H9 (cell line): Measurements from ENCODE around the gene RXFP1. TPM values are rescaled to one million over a fixed set of nuclear protein-coding genes. Genes with fewer than 3 reads are reported as not detected.

Experiments
- DNase-seq: peaks from one replicate; pipeline ENCODE4 v3.0.0-alpha.2; 2017
- H2AFZ ChIP-seq: one replicate; pipeline ENCODE4 v1.6.1; 2013; ENCODE audit warnings: mild to moderate bottlenecking, low read length, control low read depth, moderate library complexity
- H2AK5ac ChIP-seq: 2 replicates; pipeline ENCODE4 v1.6.1; 2013; ENCODE audit warnings: low read length, control low read depth, mixed read lengths; ENCODE audit not compliant: insufficient read length
- H2BK120ac ChIP-seq: one replicate; pipeline ENCODE4 v1.6.1; 2013; ENCODE audit warnings: low read depth, mild to moderate bottlenecking, low read length, control low read depth, inconsistent platforms; ENCODE audit not compliant: poor library complexity, severe bottlenecking
- H2BK12ac ChIP-seq: 2 replicates; pipeline ENCODE4 v1.6.1; 2013; ENCODE audit warnings: low read length, control low read depth, mixed read lengths, low read depth; ENCODE audit not compliant: insufficient read length
- H2BK15ac ChIP-seq: 2 replicates; pipeline ENCODE4 v1.6.1; 2013; ENCODE audit warnings: low read depth, low read length, control low read depth
- H2BK20ac ChIP-seq: one replicate; pipeline ENCODE4 v1.6.1; 2013; ENCODE audit warnings: low read depth, mild to moderate bottlenecking, low read length, control low read depth, inconsistent platforms; ENCODE audit not compliant: poor library complexity, severe bottlenecking
- H2BK5ac ChIP-seq: 2 replicates; pipeline ENCODE4 v1.6.1; 2013; ENCODE audit warnings: low read length, control low read depth, mixed read lengths; ENCODE audit not compliant: insufficient read length
- H3K14ac ChIP-seq: 2 replicates; pipeline ENCODE4 v1.6.1; 2013; ENCODE audit warnings: low read length, control low read depth; ENCODE audit not compliant: insufficient read depth
- H3K18ac ChIP-seq: 2 replicates; pipeline ENCODE4 v1.6.1; 2013; ENCODE audit warnings: low read depth, mild to moderate bottlenecking, mixed read lengths, low read length, control low read depth; ENCODE audit not compliant: insufficient read length
- H3K23ac ChIP-seq: 2 replicates; pipeline ENCODE4 v1.6.1; 2013; ENCODE audit warnings: low read length, control low read depth, mixed read lengths, low read depth; ENCODE audit not compliant: insufficient read length
- H3K23me2 ChIP-seq: 2 replicates; pipeline ENCODE4 v1.6.1; 2013; ENCODE audit warnings: low read depth, mild to moderate bottlenecking, mixed read lengths, low read length, control low read depth; ENCODE audit not compliant: insufficient read length, poor library complexity, severe bottlenecking
- H3K27ac ChIP-seq: 2 replicates; pipeline ENCODE4 v1.5.1; 2013; ENCODE audit warnings: low read length, control low read depth, mixed read lengths, low read depth; ENCODE audit not compliant: insufficient read length
- H3K27me3 ChIP-seq: 2 replicates; pipeline ENCODE4 v1.6.1; 2013; ENCODE audit warnings: low read length, control low read depth, inconsistent platforms; ENCODE audit not compliant: insufficient read depth
- H3K4ac ChIP-seq: 2 replicates; pipeline ENCODE4 v1.6.1; 2013; ENCODE audit warnings: low read depth, mild to moderate bottlenecking, control low read depth, inconsistent platforms, low read length, moderate library complexity
- H3K4me1 ChIP-seq: 2 replicates; pipeline ENCODE4 v1.6.1; 2013; ENCODE audit warnings: low read length, control low read depth, inconsistent platforms; ENCODE audit not compliant: insufficient read depth
- H3K4me2 ChIP-seq: 2 replicates; pipeline ENCODE4 v1.6.1; 2013; ENCODE audit warnings: low read length, control low read depth, mixed read lengths; ENCODE audit not compliant: insufficient read length, insufficient read depth
- H3K56ac ChIP-seq: 2 replicates; pipeline ENCODE4 v1.6.1; 2013; ENCODE audit warnings: low read depth, mild to moderate bottlenecking, mixed read lengths, low read length, control low read depth; ENCODE audit not compliant: insufficient read length
- H3K79me1 ChIP-seq: 2 replicates; pipeline ENCODE4 v1.6.1; 2013; ENCODE audit warnings: low read depth, mild to moderate bottlenecking, moderate library complexity, low read length, control low read depth, inconsistent platforms; ENCODE audit not compliant: insufficient read depth, poor library complexity, severe bottlenecking
- H3K79me2 ChIP-seq: 2 replicates; pipeline ENCODE4 v1.6.1; 2013; ENCODE audit warnings: low read length, control low read depth, inconsistent platforms; ENCODE audit not compliant: insufficient read depth
- H3K9ac ChIP-seq: 2 replicates; pipeline ENCODE4 v1.6.1; 2013; ENCODE audit warnings: low read length, control low read depth, mixed read lengths; ENCODE audit not compliant: insufficient read length; ENCODE audit errors: extremely low read depth
- H3K9me3 ChIP-seq: one replicate; pipeline ENCODE4 v1.6.1; 2013; ENCODE audit warnings: low read depth, low read length, inconsistent platforms; ENCODE audit not compliant: control insufficient read depth
- H3T11ph ChIP-seq: one replicate; pipeline ENCODE4 v1.6.1; 2013; ENCODE audit warnings: mild to moderate bottlenecking, low read length, control low read depth, inconsistent platforms
- H4K20me1 ChIP-seq: one replicate; pipeline ENCODE4 v1.6.1; 2013; ENCODE audit not compliant: control insufficient read depth, insufficient read length, insufficient read depth
- H4K5ac ChIP-seq: 2 replicates; pipeline ENCODE4 v1.6.1; 2013; ENCODE audit warnings: low read depth, mild to moderate bottlenecking, mixed read lengths, low read length, control low read depth; ENCODE audit not compliant: insufficient read length
- H4K8ac ChIP-seq: replicated peaks from 2 replicates; pipeline ENCODE4 v1.6.1; 2013; ENCODE audit warnings: low read length, control low read depth, mixed read lengths, low read depth; ENCODE audit not compliant: insufficient read length
- H4K91ac ChIP-seq: 2 replicates; pipeline ENCODE4 v1.6.1; 2013; ENCODE audit warnings: low read depth, mild to moderate bottlenecking, moderate library complexity, mixed read lengths, low read length, control low read depth; ENCODE audit not compliant: insufficient read length
- H3K27ac Mint-ChIP-seq, 3 experiments: 2 replicates in 2 of 3; 3 replicates in 1 of 3; pipeline ENCODE4 v1.8.0; 2020 to 2021; ENCODE audit warnings: mixed read lengths in 3 of 3, mild to moderate bottlenecking in 1 of 3, moderate library complexity in 1 of 3
- H3K27me3 Mint-ChIP-seq: 2 replicates; pipeline ENCODE4 v1.8.0; 2021; ENCODE audit warnings: low read depth, mild to moderate bottlenecking, moderate library complexity, mixed read lengths
- H3K36me3 Mint-ChIP-seq, 3 experiments: 2 replicates in 2 of 3; 3 replicates in 1 of 3; pipeline ENCODE4 v1.8.0; 2020 to 2021; ENCODE audit warnings: low read depth in 3 of 3, mixed read lengths in 3 of 3; ENCODE audit not compliant: insufficient read depth in 1 of 3
- H3K4me1 Mint-ChIP-seq, 2 experiments: 2 replicates each; pipeline ENCODE4 v1.8.0; 2020; ENCODE audit warnings: mixed read lengths in 2 of 2
- H3K4me3 Mint-ChIP-seq, 2 experiments: 2 replicates in 1 of 2; 3 replicates in 1 of 2; pipeline ENCODE4 v1.8.0; 2020 to 2021; ENCODE audit warnings: mild to moderate bottlenecking in 2 of 2, mixed read lengths in 2 of 2, moderate library complexity in 1 of 2
- H3K9me3 Mint-ChIP-seq, 2 experiments: 2 replicates in 1 of 2; 3 replicates in 1 of 2; pipeline ENCODE4 v1.8.0; 2020; ENCODE audit warnings: mild to moderate bottlenecking in 2 of 2, mixed read lengths in 2 of 2, moderate library complexity in 1 of 2
- CTCF ChIP-seq: fragments of 200-600 bp; sonication (generic); conservative IDR thresholded peaks from 3 replicates; pipeline ENCODE4 v1.8.0; 2021; ENCODE audit warnings: antibody characterized with exemption, mild to moderate bottlenecking
- WGBS: extraction: QIAGEN DNeasy Blood & Tissue Kit; methylation state at CpG from one replicate; pipeline ENCODE4 v1.1.7; 2013; ENCODE audit warnings: missing lambda C conversion rate, low lambda C conversion rate, mixed read lengths; ENCODE audit not compliant: insufficient read length; ENCODE audit errors: extremely low coverage; 5-methylcytosine and 5-hydroxymethylcytosine counted together
- total RNA-seq: library from RNA; stranded (reverse); gene quantifications from 2 replicates; pipeline ENCODE4 v1.2.1, GENCODE V29; 2021

The RXFP1 gene
- total RNA-seq, 1 experiment from 2014 or later, result 0.17 TPM

DNA sequence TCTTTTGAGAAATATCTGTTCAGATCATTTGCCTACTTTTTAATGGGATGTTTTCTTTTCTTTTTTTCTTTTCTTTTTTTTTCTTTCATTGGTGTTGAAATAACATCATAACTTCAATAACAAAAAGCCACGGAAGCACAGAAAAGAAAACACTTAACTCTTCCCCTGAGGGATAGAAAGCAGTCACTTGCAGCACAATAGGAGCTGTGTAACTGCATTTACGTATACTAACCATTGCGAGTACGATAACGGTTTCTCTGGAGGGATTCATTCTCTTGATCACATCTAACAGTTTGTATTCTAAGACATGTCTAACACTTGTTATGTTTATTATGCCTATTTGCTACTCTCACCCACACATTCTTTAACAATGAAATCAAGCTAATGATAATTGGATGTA, 122.7 kb downstream of the RXFP1 start:
- Histone ChIP-seq H3K4me1 (no peaks in the 10 kb centered on the region), H4K8ac (no peak overlapping the region), H2BK12ac (no peak overlapping the region), H3K23ac (no peak overlapping the region), H2BK5ac (no peak overlapping the region), H3K79me2 (no peaks in the 10 kb centered on the region), H2BK20ac (no peak overlapping the region), H3K9ac (no peak overlapping the region), H3K23me2 (no peaks in the 10 kb centered on the region), H3K4ac (no peak overlapping the region), H4K91ac (no peak overlapping the region), H3K18ac (no peak overlapping the region), H3K14ac (no peak overlapping the region), H3K56ac (no peak overlapping the region), H3K4me2 (no peak overlapping the region), H2BK120ac (no peak overlapping the region), H3T11ph (no peak overlapping the region), H3K79me1 (no peaks in the 10 kb centered on the region), H2BK15ac (no peak overlapping the region), H4K20me1 (no peaks in the 10 kb centered on the region), H2AK5ac (no peak overlapping the region), H3K9me3 (no peaks in the 10 kb centered on the region), H3K27me3 (no peaks in the 10 kb centered on the region), H3K27ac (no peak overlapping the region), H4K5ac (no peak overlapping the region), H2AFZ (no peak overlapping the region)
- Mint-ChIP-seq H3K27me3 (no peaks in the 10 kb centered on the region), H3K4me3 (no peak overlapping the region), H3K27ac (no peak overlapping the region; a peak in 1 of 7 replicates), H3K36me3 (peaks cover 0 to 9% (median 0%) of the 10 kb centered on the region in 3 experiments; a peak in 1 of 7 replicates), H3K9me3 (peaks cover 3% of the 10 kb centered on the region in 2 experiments; a peak in 3 of 5 replicates), H3K4me1 (peaks cover 3 to 5% of the 10 kb centered on the region in 2 experiments; a peak in 2 of 4 replicates)
- no peak for TF ChIP-seq CTCF
- WGBS, result no CpG with 5 or more reads among the region's 5 CpGs
- DNase-seq, result no peak
